Measurements from ENCODE around the gene PALLD.
"Not testable (repeated sequence)": the region's sequence is repeated elsewhere in the genome, so short reads cannot be mapped to it uniquely, and the experiment has no call there.

Gene PALLD

GRCh38 chr4:168713253-168713652, 216.4 kb downstream of the PALLD start:
- DNase-seq, result no peak

- no peak for DNase-seq
Measured at GRCh38 chr4:168715896-168716295, 219.0 kb downstream of the PALLD start.

GRCh38 chr4:168716406-168717129, 219.7 kb downstream of the PALLD start:
- DNase-seq, result no peak

GRCh38 chr4:168717847-168718246, 221.0 kb downstream of the PALLD start:
- no peak for DNase-seq

- DNase-seq, result no peak
Measured at GRCh38 chr4:168719725-168720124, 222.9 kb downstream of the PALLD start.

- DNase-seq, result no peak
Measured at GRCh38 chr4:168720396-168720900, 223.6 kb downstream of the PALLD start.

- no peak for DNase-seq
Measured at GRCh38 chr4:168722391-168722790, 225.5 kb downstream of the PALLD start.

- no peak for DNase-seq
Measured at GRCh38 chr4:168723020-168723419, 226.2 kb downstream of the PALLD start.

- no peak for DNase-seq
Measured at GRCh38 chr4:168723569-168723968, 226.7 kb downstream of the PALLD start.

- DNase-seq, result no peak
Measured at GRCh38 chr4:168724243-168724642, 227.4 kb downstream of the PALLD start.

GRCh38 chr4:168724686-168725411, 228.0 kb downstream of the PALLD start:
- no peak for DNase-seq

GRCh38 chr4:168725930-168726329, 229.1 kb downstream of the PALLD start:
- DNase-seq, result no peak

- DNase-seq, result not testable (repeated sequence)
Measured at GRCh38 chr4:168727181-168727580, 230.3 kb downstream of the PALLD start.

GRCh38 chr4:168731006-168731636, 234.3 kb downstream of the PALLD start:
- no peak for DNase-seq

- no peak for DNase-seq
Measured at GRCh38 chr4:168731706-168732414, 235.0 kb downstream of the PALLD start.

- no peak for DNase-seq
Measured at GRCh38 chr4:168732714-168733113, 235.9 kb downstream of the PALLD start.

GRCh38 chr4:168734703-168735678, 238.1 kb downstream of the PALLD start:
- DNase-seq, result no peak

GRCh38 chr4:168735735-168736134, 238.9 kb downstream of the PALLD start:
- no peak for DNase-seq

- DNase-seq, result no peak
Measured at GRCh38 chr4:168736860-168737805, 240.3 kb downstream of the PALLD start.

GRCh38 chr4:168737806-168738172, 240.9 kb downstream of the PALLD start:
- no peak for DNase-seq

- DNase-seq, result no peak
Measured at GRCh38 chr4:168739886-168740285, 243.0 kb downstream of the PALLD start.

All from activated T-cell treated with anti-CD3 and anti-CD28 coated beads, Interleukin-2, amount 50 U/mL, for 1 hour (primary cell).